NCI-H146 (cell line): Measurements from ENCODE around the gene MPO.

Experiments used
- DNase-seq: peaks from one replicate; lab custom pipeline; 2025; lab: John Stamatoyannopoulos, UW

Gene MPO

DNA sequence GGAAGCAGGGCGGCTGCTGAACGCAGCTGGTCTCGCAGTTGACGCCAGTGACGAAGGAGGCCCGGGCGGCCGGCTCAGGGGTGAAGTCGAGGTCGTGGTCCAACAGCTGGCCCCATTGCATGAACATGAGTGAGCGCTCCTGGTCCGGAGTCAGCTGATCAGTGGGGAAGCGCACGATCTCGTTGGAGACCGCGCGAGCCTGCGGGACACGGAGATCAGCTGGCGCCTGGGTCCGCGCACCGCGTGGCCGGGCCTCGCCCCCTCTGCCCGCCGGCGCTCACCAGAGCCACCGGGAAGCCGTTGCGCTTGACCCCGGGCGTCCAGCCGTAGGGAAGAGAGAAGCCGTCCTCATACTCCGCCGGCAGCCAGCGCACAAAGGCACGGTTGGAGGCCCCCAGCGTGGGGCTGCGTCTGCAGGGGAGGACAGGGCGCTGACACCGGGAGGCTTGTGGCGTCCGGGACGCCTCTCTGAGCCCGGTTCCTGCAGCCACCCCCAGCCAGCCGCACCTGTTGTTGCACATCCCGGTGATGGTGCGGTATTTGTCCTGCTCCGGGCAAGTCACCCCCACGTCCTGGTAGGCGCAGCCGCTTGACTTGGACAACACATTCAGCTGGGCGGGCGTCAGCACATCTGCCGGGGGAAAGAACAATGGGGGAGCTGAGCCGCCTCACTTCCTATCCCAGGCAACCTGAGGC, 1.6 kb downstream of the MPO start:
- DNase-seq: peak; percentile 69

DNA sequence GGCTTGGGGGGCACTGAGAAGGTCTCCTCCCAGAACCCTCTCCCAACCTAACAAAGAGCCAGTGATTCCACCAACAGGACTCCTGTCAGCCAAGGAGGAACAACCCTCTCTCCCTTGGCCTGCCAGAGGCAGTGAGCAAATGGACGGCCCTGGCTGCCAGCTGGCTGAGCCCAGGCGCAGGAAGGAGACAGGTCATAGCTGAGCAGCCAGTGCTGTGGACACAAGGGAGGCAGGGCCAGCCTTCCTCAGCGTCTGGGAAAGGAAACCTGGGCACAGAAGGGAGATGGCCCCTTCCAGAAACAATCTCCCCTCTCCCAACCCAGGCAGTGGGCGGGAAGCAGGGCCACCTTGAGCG, 2.1 kb downstream of the MPO start:
- peak; percentile 64 for DNase-seq

DNA sequence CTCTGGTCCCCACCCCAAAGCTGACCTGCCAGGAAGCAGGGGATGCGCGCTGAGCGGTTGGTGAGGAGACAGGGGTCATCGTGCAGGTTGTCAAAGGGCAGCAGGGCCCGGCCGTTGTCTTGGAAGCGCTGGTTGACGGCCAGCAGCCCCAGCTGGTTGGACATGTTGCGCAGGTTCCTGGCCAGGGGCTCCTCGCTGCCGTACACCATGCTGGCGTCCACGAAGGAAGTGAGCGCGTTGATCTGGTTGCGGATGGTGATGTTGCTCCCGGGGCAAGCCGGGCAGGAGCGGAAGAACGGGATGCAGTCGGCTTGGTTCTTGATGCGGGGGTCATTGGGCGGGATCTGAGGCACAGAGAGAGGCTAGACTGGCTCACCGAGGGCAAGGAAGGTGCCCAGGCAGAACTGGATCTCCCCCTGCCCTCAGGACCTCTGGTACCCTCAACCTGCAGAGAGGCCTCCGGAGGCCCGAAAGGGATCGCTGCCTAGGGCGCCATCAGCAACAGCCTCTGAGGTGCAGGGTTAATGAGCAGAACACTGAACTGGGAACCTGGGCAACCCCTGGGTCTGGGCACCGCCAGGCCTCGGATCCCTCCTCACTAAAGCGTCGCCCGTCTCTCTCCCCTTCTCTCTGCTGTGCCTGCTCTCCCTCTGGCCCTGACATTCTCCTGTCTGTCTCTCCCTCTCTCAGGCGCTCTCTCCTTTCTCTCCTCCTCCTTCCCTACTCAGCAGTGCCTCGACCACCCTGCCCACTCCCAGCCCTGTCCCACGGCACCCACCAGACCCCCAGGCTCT, 2.7 kb downstream of the MPO start:
- no peak for DNase-seq

DNA sequence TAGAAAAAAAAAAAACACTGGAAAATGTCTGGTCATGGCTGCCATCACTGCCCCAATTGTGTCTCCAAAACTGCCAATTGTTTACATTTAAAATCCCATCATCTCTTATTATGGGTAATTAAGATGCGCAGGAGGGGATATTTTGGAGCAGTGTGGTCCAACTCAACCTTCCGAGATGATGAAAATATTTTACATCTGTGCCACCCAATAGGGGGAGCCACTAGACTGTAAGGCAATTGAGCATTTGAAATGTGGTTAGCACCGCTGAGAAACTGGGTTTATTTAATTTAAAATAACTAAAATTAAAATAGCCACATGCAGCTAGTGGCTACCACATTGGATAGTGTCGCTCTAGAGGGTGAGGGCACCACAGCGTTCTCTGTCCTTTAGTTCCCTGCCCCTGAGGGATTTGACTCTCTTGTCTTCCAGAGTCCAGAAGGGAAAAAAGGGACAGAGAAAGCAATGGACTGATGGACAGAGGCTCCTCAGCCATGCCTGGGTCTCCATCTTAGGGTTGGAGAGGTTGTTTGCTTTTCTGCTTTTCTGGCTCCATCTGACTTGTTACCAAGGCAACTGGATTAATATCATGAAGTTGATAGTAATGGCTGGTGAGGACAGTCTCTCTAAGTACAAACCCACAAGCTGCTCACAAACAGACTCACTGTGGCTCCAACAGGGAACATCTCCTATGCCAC, 3.5 kb downstream of the MPO start:
- peak; percentile 8 for DNase-seq

DNA sequence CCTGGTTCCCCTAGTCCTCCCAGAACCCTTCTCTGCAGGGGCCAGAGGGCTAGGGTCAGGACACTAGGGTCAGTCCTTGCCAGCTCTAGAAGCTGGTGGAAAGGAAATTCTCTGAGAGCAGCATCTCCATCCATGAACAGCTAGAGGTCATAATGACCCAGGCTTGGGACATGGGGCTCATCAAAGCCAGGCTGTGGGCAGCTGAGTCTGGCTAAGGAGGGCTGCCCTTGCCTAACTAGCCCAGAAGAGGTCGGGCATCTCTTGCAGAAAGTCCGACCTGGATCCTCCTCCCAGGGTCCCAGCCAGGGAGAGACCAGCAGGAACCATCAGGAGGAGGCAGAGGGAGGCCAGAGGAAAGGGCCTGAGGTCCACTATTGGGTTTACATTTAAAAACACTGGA, 4.3 kb downstream of the MPO start:
- DNase-seq: no peak

DNA sequence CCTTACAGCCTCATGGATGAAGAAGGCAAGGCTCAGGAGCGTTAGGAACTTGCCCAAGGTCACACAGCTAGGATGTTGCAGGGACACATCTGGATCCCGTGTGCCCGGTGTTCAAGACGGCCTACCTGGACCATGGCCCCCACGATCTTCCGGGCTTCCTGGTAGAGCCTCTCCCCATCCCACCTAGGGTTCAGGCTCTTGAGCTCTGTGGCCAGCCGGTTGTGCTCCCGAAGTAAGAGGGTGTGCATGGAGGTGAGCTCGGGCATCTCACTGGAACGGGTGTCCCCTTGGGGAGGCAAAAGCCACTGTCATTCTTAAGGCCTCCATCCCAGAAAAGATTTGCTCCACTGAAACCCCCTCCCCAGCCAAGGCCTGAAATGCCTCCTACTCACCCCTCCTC, 5.3 kb downstream of the MPO start:
- DNase-seq: no peak

DNA sequence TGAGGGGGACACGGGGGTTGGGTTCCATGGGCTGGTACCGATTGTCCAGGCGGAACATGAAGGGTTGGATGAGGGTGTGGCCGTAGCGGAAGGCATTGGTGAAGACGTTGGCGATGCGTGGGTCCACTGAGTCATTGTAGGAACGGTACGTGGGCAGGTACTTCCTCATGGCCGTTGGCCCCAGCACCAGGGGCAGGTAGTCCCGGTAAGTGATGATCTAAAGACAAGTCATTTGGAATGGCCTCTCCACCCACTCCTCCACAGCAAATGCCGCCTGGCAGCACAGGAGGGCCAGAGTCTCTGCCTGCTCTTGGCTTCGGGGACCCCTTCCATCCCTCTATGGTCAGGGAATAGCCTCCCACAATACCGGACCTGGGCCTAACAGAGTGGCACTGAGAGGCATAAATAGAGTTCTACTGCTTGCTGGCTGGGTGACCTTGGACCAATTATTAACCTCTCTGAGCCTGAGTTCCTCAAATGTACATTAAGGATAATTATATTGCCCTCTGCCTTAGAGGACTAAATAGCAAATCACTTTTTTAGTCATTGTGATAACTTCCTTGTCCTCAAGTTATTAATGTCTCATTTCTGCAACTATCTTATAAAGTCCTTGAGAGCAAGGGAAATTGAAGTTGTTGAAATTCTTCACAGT, 7.2 kb downstream of the MPO start:
- DNase-seq: no peak

DNA sequence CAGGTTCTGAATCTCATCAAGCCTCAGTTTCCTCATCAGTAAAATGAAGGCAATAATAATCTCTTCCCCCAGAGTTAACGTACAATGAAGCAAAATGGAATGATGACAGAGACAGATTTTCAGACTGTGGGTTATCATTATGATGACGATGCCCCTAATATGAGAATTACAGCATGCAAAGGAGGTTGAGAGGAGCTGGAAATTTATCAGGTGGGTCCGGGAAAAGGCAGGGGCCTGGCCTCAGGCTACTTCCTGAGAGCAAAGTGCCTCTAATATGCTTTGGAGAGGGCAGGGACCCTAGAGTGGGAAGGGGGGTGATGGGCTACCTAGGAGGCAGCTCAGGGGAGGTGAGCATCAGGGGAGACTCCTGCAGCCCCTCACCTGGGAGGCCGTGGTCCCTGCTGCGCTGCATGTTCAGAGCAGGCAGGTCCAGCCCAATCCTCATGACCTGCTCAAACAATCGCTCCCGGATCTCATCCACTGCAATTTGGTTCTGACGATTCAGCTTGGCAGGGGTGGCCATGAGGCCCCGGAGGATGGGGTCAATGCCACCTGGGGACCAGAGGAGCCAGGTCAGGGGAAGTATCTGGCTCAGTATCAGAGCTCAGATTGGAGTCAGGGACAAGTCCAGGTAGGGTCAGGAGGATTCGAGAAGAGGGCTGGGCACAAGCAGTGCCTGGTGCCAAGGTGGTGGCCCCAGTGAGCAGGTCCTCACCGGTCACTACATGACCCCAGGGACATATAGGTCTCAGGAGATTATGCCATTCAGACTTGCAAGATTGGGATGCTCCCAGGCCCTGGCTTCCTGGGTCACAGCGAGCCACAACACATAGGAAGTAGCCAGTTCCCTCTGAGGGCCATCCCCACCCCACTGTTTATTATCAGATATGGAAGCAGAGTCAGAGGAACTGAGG, 8.1 kb downstream of the MPO start:
- DNase-seq: no peak

DNA sequence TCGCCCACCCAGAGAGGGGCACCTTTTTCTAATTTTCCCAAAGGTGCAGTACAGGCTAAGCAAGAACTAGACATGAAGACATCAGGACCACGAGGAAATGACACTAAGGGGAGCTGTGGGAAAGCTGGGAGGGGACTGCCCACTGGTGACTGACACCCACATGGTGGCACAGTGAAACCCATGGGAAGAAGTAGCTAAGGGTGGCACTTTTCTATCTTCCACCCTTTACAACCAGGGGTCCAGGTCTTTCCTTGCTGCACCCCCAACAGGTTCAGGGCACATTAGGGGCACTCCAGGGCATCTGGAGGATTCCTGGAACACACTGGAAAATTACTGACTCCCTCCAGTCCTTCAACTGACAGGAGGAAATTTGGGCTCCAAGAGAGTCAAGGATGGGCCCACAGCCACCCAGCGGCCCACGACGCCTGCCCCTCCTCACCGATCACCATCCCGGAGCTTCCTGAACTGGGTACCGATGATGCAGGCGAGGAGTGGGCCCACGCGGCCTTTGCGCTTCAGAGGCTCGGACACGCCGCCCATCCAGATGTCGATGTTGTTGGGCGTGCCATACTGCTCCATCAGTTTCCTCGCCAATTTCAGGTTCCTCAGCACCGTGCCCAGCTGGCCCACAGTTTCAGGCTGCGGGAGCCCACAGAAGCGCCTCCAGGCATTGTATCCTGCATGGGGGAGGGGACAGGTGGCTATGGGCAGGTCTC, 9.4 kb downstream of the MPO start:
- no peak for DNase-seq

DNA sequence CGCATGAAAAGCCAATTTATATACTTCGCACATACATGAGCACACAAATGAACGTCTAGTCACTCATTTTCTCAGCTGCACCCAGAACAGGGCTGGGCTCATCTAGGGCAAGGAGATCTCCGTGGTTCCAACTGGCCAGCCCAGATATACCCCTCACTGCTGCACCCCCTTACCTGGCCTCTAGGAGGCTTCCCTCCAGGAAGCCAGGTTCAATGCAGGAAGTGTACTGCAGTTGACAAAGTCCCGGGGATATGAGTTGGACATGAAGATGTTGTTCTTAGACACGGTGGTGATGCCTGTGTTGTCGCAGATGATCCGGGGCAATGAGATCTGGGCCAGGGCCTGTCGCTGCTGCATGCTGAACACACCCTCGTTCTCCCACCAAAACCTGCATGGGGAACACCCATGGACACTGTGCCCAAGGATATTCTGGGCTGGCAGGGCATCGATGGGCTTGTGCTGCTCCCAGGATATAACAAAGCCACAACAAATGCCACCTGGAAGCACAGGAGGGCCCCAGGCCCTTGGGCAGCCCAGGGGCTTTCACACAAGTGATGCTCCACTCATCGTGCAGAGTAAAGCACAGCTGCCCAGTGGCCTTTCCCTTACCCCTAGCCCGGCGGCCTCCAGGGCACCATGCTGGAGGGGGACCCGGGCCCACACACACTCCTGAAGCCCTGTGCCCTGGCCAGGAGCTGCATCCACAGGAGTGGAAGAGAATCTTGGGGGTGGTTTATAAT, 10.1 kb downstream of the MPO start:
- no peak for DNase-seq

DNA sequence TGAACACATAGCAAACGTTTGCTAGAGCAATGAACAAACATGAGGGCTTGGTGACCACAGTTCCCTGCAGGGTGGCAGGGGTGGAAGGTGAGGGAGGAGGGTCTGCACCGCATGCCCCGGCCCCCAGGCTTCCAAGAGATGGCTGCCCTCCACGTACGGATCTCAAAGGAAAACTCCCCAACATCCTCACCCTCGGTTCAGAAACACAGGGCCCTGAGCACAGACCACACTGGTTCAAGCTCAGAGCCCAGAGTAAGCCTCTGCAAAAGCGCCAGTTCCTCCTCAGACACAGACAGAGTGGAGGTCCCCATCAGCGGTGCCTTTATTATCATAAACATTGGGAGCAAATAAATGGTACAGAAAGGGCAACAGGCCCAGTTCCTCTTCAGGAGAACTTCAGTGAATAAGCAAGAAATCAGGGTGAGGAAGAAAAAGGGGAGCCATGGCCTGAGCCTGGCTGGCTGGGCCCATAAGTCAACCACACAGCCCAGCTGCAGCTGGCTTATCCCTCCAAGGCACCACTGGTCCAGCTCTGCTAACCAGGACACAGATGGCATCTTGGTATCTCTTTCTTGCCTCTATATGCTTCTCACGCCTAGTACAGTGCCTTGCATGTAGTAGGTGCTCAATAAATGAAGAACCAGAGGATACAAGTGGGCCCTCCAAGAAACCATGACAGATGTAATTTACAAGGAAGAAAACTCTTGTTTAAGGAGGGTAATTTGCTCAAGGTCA, 11.0 kb downstream of the MPO start:
- no peak for DNase-seq

DNA sequence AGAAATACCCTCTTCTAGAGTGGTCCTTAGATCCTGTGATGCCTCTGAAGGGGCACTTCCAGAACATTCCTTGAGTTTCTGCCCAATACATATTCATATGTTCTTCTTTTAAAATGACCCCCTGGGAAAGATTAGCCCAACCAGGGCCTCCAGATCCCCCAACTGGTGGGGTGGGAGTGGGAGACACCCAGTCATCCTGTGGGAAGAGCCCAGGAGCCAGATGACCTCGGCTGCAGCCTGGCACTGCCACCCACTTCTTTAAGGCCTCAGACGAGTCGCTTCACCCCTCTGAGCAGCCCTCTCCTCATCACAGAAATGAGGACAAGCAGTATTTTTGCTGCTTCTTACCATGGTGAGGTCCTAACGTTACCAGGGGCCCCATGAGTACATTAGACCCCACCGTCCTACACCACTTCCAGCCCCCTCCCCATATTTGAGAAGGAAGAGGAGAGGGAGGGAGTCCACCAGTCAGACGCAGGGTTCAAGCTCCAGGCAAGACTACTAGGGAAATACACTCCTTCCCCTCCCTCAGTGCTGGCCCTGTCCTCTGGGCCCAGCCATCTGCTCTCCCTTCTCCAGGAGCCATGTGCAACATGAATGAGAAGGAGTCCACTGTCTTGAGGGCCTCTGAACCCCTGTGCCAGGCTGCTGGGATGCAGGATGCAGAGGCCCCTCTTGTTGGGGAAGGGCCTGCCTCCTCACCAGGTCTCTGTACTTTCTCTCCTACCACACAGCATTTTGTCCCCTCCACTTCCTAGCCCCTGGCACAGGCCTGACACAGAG, 11.8 kb downstream of the MPO start:
- DNase-seq: no peak

DNA sequence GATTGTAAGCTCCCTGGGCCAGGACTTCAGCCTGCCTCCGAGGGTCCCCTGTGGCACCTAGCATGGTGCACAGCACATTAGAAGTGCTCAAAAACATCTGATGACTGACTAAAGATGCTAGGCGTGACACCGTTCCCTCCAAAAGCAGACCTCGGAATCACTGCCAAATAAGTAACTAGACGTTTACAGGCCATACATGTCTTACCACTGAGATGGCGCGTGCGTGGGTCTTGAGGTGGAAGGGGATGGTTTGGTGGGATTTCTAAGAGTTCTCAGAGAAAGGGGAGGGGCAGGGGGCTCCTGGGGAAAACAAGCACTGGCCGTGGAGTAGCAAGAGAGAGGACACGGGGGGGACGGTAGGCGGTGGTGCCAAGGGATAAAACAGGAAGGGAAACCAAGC, 12.4 kb downstream of the MPO start:
- no peak for DNase-seq

DNA sequence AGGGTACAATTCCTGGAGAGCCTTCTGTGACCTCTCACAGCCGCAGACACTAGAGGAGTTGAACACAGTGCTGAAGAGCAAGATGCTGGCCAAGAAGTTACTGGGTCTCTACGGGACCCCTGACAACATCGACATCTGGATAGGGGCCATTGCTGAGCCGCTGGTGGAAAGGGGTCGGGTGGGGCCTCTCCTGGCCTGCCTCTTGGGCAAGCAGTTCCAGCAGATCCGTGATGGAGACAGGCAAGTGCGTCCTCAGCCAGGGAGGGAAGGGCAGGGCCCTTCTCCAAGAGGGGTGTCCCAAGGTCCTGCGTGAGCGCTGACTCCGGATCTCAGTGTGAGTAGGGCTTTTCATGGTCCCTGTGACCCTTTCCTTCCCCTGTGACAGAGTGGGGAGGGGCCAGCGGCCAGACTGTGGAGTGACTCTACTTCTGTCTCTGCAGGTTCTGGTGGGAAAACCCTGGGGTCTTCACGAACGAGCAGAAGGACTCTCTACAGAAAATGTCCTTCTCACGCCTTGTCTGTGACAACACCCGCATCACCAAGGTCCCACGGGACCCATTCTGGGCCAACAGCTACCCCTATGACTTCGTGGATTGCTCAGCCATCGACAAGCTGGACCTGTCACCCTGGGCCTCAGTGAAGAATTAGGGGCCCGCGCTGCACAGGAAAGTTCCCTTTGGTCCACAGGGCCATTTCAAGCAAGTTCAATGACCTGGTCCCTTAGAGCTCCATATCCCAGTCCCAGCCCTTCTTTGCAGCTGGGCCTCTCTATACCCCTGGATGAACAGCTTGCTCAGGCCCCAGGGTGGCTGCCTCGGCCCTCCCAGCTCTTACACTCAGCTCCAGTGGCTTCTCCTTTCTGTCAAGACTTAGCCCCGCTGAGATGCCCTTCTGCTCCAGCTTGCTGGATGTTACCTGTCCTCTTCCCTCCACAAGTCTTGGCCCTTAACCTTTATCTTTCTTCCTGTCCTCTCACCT, 13.1 kb downstream of the MPO start:
- DNase-seq: no peak

DNA sequence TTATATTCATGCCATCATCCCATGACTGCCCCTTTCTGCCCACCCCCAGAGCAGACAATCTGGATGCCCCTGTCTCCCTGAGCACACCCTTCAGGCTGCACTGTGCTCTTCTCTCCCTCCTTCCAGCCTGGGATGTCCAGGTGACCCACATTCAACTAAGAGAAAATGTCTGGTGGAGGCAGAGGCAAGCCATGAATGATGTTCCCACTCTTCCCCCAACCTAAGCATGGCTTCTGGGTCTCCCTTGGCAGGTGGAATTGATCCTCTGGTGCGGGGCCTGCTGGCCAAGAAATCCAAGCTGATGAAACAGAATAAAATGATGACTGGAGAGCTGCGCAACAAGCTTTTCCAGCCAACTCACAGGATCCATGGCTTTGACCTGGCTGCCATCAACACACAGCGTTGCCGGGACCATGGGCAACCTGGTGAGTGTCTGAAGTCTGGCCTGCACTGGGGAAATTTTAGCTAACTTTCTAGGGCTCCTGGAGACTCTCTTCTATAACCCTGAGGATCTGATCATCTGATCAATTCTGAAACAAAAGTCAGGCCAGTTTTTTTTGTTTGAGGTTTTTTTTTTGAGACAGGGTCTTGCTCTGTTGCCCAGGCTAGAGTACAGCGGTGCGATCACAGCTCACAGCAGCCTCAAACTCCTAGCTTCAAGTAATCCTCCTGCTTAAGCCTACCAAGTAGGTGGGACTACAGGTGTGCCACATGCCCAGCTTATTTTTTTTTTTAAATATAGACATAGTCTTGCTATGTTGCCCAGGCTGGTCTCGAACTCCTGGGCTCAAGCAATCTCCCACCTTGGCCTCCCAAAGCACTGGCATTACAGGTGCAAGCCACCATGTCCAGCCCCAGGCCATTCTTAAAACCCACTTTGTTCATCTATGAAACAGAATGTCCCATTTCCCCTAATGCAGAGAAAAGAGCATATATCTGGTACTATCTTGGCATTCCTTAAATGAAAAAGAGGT, 14.5 kb downstream of the MPO start:
- DNase-seq: no peak

DNA sequence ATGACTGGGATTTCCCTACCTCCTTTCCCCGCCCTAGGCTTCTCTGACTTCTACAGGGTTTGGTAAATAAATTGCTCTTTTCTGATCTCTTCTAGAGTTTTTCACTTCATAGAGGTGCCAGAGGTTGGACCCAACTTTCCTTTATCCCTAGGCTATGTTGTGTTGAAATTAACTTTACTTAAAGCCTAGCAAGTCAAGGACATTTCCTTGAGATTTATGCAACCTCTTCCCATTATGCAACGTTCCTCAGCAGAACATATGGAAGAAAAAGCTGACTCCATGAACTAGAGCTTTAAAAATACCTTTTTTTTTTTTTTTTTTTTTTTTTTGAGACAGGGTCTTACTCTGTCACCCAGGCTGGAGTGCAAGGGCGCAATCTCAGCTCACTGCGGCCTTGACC, 15.5 kb downstream of the MPO start:
- DNase-seq: no peak
